ENCODE measurements around the gene STIM2.

- no peak for TF ChIP-seq EP300 (IDR thresholded peaks at IDR 0.05; ENCODE audit: borderline replicate concordance)
- TF ChIP-seq NFIC (IDR thresholded peaks at IDR 0.05) = no peak
- no peak for TF ChIP-seq CEBPB (IDR thresholded peaks at IDR 0.05)
- TF ChIP-seq YY1 (IDR thresholded peaks at IDR 0.05; ENCODE audit: low read depth) = no peak
Measured at GRCh38 chr4:26911254-26911653, 50.6 kb downstream of the STIM2 start.
